MG63 (cell line): Measurements from ENCODE around the gene LRRC7. TPM values are rescaled to one million over a fixed set of nuclear protein-coding genes. Genes with fewer than 3 reads are reported as not detected.

Experiments
- DNase-seq: peaks from one replicate; pipeline ENCODE4 v3.0.0-alpha.2; 2020
- H3K27me3 ChIP-seq: fragments of 250-450 bp; sonication (Bioruptor Pico); 2 replicates; pipeline ENCODE4 v1.5.1; 2020; ENCODE audit warnings: mild to moderate bottlenecking, moderate library complexity
- H3K36me3 ChIP-seq: fragments of 250-450 bp; sonication (Bioruptor Pico); 2 replicates; pipeline ENCODE4 v1.5.1; 2020; ENCODE audit warnings: mild to moderate bottlenecking, moderate library complexity
- H3K4me3 ChIP-seq: fragments of 250-450 bp; sonication (Bioruptor Pico); 2 replicates; pipeline ENCODE4 v1.5.1; 2020; ENCODE audit warnings: mild to moderate bottlenecking, moderate library complexity
- H3K9me3 ChIP-seq: fragments of 250-450 bp; sonication (Bioruptor Pico); 2 replicates; pipeline ENCODE4 v1.5.1; 2020; ENCODE audit warnings: mild to moderate bottlenecking, moderate library complexity
- total RNA-seq: library from RNA; depleted of rRNA; stranded (reverse); fragments of >200 nt; shearing (Covaris generic); gene quantifications from 2 replicates; pipeline ENCODE4 v1.2.3, GENCODE V29; 2014; ENCODE audit warnings: low replicate concordance

The LRRC7 gene
- total RNA-seq, 1 experiment from 2014 or later = not detected

DNA sequence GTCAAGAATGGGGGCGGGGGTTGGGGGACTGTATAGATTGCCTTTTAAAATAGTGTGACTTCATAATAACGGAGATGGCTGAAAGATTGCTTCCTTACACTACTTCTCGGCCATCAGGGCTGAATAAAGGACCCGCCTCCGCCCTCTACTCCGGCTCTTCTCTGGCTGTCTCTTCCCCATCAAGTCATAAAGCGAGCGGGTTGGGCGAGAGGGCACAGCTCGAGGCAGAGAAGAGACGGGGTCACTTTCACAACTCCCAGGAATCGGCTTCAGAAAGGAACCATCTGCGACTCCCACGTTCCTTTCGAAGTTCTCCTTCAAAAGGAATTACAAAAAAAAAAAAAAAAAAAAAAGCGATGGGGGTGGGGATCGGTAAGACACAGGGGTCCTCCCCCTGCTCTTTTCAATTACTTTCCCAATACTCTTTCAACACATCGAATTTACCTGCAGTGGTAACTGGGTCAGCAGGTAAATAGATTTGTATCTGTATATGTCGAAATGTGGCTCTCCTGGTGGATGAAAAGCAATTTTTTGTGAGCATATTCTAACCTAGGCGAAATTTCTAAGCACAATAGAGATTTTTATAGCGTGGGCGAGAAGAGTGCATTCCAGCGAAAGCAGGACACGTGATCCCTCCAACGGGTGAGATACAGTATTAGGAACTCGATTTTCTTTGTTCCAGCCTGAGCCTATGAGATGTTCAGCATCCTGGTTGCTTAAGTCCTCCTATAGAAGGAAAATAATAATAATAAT, 2.0 kb downstream of the LRRC7 start:
- DNase-seq = no peak
- H3K9me3 ChIP-seq = no peaks in the 10 kb centered on the region
- H3K27me3 ChIP-seq = peaks cover 42% of the 10 kb centered on the region
- no peak overlapping the region for H3K4me3 ChIP-seq
- no peaks in the 10 kb centered on the region for H3K36me3 ChIP-seq

DNA sequence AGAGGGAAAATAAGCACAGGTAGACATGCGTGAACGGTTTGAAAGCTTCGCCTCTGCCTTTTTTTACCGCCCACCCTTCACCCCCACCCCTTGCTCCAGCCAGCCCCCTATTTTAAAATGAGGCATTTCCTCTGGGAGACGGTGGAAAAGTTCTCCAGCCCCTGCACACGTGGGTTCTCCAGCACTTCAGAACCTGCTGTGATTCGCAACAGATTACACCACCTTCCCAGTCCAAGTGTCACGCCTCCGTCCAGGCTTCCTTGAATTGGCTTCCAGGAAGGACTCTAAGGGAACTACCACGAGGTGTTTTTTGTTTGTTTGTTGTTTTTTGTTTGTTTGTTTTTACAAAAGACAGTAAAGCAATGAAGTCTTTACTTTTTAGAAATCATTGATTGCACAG, 2.6 kb downstream of the LRRC7 start:
- DNase-seq = no peak
- Histone ChIP-seq H3K36me3 (no peaks in the 10 kb centered on the region), H3K27me3 (peaks cover 39% of the 10 kb centered on the region), H3K9me3 (no peaks in the 10 kb centered on the region), H3K4me3 (no peak overlapping the region)

DNA sequence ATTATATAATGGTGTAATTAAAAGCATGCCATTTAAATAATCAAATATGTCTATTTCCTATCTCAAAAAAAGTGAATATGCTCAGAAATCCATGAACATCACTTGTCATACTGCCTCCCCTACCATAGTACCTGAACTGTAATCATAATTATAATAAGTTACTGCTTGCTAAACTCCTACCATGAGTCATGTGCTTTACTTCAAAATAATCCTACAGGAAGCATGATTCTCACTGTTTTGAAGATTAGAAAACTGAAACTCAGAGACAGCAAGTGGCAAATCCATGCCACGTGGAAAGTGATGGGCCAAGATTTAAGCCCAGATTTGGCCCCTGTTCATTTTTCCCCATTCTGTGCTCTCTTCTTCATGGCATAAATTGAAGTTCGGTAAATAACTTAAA, 5.2 kb downstream of the LRRC7 start:
- Histone ChIP-seq H3K36me3 (no peaks in the 10 kb centered on the region), H3K27me3 (peaks cover 24% of the 10 kb centered on the region), H3K4me3 (no peak overlapping the region), H3K9me3 (no peaks in the 10 kb centered on the region)
- DNase-seq = no peak

DNA sequence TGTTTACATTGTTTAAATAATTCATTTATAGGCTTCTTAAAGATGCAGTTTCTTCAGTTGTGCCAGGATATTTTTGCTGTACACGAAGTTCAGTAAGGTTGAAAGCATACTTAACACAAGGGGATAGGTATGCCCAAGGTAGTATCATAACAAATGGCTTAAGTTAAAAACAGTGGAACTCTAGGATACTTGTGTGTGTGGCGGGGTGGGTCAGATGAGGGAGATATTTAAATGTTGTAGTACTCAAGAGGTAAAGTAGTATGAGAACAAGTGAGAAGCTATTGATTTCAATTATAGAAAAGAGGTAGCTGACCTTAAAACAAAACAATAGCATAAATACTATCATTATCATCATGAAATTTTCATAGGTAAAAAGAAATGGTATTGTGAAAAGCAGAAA, 6.2 kb downstream of the LRRC7 start:
- no peak overlapping the region for H3K4me3 ChIP-seq
- H3K9me3 ChIP-seq = no peaks in the 10 kb centered on the region
- H3K27me3 ChIP-seq = peaks cover 18% of the 10 kb centered on the region
- no peaks in the 10 kb centered on the region for H3K36me3 ChIP-seq
- no peak for DNase-seq

DNA sequence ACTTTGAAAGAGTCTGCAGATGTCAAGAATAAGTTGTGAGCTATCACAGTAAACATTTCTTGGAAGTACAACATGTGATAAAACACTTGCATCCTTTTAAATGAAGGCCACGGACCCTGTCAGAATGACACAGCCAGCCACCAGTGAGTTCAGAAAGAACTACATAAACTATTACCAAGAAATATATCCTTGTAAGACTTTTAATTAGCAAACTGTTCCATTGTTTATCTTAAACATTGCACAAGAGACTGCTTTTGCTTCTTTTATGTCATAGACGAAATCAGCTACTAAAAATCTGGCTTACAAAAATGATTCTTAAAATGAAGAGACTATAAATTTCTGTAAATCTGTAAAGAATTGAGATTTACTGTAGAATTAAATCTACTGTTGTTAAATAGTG, 17.9 kb downstream of the LRRC7 start:
- no peaks in the 10 kb centered on the region for H3K27me3 ChIP-seq
- no peaks in the 10 kb centered on the region for H3K36me3 ChIP-seq
- no peaks in the 10 kb centered on the region for H3K9me3 ChIP-seq
- DNase-seq = no peak
- no peak overlapping the region for H3K4me3 ChIP-seq

DNA sequence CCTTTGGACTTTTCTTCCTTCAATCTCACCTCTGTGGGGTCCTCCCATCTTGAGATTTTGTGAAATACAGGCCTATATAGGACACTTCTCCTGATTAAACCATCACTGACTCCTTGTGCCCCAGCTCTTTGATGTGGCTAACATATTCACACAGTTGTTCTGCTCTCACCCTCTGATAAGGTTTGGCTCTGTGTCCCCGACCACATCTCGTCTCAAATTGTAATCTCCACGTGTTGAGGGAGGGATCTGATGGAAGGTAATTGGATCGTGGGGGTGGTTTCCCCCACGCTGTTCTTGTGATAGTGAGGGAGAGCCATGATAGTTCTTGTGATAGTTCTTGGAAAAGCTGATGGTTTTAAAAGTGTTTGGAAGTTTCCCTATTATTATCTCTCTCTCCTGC, 19.7 kb downstream of the LRRC7 start:
- no peaks in the 10 kb centered on the region for H3K27me3 ChIP-seq
- H3K9me3 ChIP-seq = no peaks in the 10 kb centered on the region
- no peaks in the 10 kb centered on the region for H3K36me3 ChIP-seq
- no peak overlapping the region for H3K4me3 ChIP-seq
- no peak for DNase-seq

DNA sequence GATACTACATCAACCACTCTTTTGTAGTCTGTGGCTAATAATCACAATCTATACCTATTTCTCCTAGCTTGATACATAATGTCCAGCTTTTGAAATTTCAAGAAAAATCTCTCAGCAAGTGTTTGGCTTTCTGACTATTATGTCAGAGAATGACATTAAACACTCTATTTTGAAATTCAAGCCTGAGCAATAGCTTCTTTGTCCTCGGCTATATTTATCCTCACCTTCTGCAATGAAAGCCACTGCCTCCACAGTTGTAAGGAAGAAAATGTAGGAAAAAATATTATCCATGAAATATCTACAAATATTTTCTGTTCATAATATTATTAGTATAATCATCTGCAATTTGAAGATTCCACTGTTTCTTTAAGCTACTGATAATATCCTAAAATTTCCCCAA, 22.1 kb downstream of the LRRC7 start:
- Histone ChIP-seq H3K4me3 (no peak overlapping the region), H3K27me3 (no peaks in the 10 kb centered on the region), H3K9me3 (no peaks in the 10 kb centered on the region), H3K36me3 (no peaks in the 10 kb centered on the region)
- DNase-seq = no peak

DNA sequence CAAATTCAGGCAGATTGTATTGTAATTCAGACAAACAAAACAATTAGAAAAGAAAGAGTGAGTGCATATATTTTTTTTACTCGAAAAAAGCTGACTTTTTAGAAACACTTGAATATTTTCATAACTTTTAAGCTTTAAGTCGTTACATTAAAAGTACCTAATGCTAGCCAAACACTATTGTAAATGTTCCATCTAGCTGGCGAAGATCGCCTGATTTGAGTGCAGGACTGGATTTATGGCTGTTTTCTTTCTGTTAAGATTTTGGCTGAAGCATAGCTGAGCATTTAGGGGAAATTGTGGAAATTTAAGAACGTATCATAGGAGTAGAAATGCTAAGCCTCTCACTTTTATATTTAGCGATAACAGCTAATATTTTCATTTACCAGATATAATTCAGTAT, 24.6 kb downstream of the LRRC7 start:
- H3K36me3 ChIP-seq = no peaks in the 10 kb centered on the region
- no peak overlapping the region for H3K4me3 ChIP-seq
- H3K27me3 ChIP-seq = no peaks in the 10 kb centered on the region
- no peaks in the 10 kb centered on the region for H3K9me3 ChIP-seq
- no peak for DNase-seq

DNA sequence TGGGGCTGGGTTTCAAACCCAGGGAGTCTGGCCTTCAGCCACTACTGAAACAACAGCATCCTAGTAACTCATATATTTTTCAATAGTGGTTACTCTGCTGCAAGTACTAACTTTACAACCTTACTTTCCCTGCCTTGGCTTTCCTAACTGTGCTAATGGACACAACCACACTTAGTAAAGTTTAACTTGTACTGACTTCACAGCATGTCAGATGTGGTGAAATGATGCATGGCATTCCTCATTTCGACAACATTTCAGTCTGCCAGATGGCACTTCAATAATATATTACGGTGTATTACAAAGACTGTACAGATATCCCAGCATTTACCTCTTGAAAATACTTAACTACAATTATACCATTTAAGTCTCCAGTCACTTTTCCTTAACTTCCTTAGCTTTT, 27.8 kb downstream of the LRRC7 start:
- Histone ChIP-seq H3K36me3 (no peaks in the 10 kb centered on the region), H3K9me3 (no peaks in the 10 kb centered on the region), H3K4me3 (no peak overlapping the region), H3K27me3 (no peaks in the 10 kb centered on the region)
- DNase-seq = no peak

DNA sequence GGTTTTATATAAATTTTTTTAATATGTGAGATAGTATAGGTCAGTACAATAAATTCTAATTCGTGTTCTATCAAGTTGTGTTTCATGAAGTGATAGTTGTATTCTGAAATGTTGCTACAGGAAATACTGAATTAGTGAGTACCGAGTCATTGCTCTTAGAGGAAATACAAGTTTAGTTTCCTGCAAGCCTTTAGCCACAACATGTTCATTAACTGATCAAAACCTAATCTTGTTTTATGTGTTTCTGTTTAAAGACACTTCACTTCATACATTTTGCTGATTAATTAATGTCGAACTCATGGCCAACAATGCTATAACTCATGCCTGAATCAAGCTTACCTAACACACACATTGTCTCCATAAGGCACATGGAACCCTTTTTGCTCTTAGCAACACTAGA, 43.6 kb downstream of the LRRC7 start:
- DNase-seq = no peak
- H3K36me3 ChIP-seq = no peaks in the 10 kb centered on the region

DNA sequence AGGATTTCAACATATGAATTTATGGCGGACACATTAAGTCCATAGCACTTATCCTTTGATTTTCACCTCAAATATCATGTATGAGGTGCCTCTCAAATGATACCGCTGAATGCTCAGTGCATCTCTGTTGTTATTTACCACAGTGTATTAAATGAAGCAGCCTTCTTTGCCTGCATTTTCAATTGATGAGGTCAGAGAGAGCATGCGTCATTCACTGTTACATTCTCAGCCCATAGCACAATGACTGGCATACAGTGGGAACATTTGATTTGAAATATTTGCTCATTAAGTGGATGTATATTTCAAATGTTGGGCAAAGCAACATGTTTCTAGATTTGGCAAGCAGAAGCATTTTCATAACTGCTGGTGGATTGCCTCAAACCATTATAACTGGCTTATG, 45.7 kb downstream of the LRRC7 start:
- no peaks in the 10 kb centered on the region for H3K36me3 ChIP-seq
- no peaks in the 10 kb centered on the region for H3K9me3 ChIP-seq
- no peak overlapping the region for H3K4me3 ChIP-seq
- no peaks in the 10 kb centered on the region for H3K27me3 ChIP-seq
- no peak for DNase-seq

More for the DNA sequence above, 43.6 kb downstream of the LRRC7 start:
- no peaks in the 10 kb centered on the region for H3K9me3 ChIP-seq
- no peak overlapping the region for H3K4me3 ChIP-seq
- no peaks in the 10 kb centered on the region for H3K27me3 ChIP-seq

DNA sequence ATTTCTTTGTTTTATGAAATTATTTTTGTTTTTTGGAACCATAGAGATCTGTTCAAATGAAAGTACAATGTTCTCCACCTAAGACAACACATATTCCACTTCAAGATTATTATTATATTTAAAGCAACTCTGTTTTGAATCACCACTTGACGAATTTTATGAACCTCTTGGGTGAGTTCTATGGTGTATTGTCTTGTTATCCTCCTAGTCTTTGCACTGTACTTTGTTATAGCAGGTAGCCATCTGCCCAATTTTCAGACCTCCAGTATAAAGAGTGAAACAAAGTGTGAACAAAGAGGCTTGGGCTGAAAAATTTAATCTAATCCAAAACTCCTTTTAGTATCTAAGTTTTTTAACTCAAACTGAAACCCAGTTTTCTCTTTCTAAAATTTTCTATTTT, 71.0 kb downstream of the LRRC7 start:
- no peaks in the 10 kb centered on the region for H3K27me3 ChIP-seq
- no peak overlapping the region for H3K4me3 ChIP-seq
- no peaks in the 10 kb centered on the region for H3K9me3 ChIP-seq

DNA sequence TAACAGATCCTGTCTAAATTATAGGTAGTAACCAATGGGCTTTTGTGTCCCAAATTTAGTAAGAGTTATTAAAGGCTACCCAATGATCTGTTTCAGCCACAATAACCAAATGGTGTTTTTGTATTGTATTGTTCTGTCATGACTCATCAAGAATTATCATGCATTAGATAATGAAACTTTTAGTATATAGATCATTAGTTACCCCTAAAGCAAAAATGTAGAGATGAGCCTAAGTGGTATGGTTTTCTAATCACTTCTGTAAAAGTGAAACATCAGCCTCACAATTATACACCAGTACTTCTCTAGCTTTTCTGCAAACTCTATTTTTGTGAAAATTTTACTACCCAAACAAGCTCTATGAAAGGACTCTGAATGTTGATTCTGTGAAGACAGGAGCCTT, 71.4 kb downstream of the LRRC7 start:
- DNase-seq = no peak
- Histone ChIP-seq H3K9me3 (no peaks in the 10 kb centered on the region), H3K36me3 (no peaks in the 10 kb centered on the region), H3K27me3 (no peaks in the 10 kb centered on the region), H3K4me3 (no peak overlapping the region)

More for the DNA sequence above, 71.0 kb downstream of the LRRC7 start:
- DNase-seq = no peak
- H3K36me3 ChIP-seq = no peaks in the 10 kb centered on the region

DNA sequence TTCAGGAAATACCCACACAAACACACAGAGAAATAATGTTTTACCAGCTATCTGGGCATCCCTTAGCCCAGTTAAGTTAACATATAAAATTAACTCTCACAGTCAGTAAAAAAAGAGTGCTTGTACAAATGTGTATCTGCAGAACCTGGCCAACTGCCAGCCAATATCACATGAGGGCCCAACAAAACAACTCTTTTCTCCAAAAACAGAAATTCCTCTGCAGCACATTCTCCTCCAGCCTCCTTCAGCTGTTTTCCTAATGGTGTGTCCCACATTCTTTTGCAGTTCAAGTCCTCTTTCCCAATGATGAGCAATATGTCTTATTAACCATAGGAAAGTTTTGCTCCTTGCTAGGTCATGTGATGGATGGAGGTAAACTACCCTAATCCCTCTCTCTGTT, 75.5 kb downstream of the LRRC7 start:
- Histone ChIP-seq H3K9me3 (no peaks in the 10 kb centered on the region), H3K36me3 (no peaks in the 10 kb centered on the region), H3K27me3 (no peaks in the 10 kb centered on the region), H3K4me3 (no peak overlapping the region)
- DNase-seq = no peak

DNA sequence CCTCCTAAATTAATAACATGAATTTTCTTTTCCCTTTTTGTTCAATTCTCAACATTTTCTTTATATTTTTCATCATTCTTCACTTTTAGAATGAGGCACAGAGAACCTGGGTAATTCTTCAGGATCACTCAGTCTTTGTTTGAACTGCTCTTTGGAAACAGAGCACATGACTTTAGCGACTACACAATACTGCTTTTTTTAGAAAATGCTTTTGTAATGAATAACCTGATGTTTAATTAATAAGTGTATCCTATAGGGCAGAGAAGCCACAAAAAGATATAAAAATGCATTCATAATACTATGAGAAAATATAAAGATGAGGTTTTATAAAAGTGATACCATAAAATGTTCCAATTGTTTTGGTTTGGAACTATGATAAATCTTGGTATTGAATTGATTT, 77.8 kb downstream of the LRRC7 start:
- Histone ChIP-seq H3K9me3 (no peaks in the 10 kb centered on the region), H3K36me3 (no peaks in the 10 kb centered on the region), H3K4me3 (no peak overlapping the region), H3K27me3 (no peaks in the 10 kb centered on the region)
- DNase-seq = no peak

DNA sequence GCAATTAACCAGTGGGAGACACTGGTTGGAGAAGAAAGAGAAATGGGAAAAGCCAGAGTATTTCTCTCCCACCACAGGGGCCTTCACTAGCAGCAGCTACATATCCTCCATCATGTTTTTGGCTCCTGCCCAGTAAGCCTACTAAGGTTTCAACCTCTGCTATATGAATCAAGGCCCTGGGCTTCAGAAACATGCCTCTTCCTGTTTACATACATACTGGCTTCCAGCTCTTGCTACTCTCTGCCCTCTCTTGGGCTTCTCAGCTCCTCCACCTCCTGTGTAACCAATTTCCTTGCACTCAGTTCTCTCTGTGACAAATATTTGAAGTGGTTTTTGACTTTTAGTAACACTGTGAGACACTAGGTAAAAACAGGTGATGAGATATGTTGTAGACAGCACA, 80.8 kb downstream of the LRRC7 start:
- H3K36me3 ChIP-seq = no peaks in the 10 kb centered on the region
- H3K27me3 ChIP-seq = no peaks in the 10 kb centered on the region
- H3K4me3 ChIP-seq = no peak overlapping the region
- H3K9me3 ChIP-seq = no peaks in the 10 kb centered on the region
- peak; percentile 15 for DNase-seq

DNA sequence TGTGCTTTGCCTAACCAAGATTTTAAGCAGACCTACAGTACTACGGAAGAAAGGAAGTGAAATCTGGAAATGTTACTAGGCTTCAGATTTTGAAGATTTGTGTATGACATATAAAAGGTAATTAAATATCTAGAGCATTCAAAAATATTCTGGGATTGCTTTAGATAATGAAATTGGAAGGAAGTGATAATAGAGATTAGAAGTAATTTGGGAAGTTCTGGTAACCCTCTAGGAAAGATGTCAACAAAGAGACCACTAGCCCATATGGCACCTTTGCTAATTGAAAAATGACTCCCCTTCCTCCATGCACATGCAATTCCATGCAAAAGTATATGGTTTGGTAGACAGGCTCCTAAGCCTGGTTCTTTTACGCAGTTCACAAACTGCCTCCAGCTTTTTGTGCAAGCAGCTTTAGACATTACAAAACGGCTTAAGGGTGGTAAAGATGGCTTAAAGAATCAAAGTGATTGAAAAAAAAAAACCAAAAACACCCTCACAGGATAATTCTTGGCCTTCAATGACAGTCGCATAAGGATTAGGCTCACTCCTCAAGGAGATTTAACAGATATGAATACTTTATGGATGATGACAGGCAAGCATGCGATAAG, 81.8 kb downstream of the LRRC7 start:
- DNase-seq = no peak
- H3K4me3 ChIP-seq = no peak overlapping the region
- no peaks in the 10 kb centered on the region for H3K36me3 ChIP-seq
- H3K9me3 ChIP-seq = no peaks in the 10 kb centered on the region
- no peaks in the 10 kb centered on the region for H3K27me3 ChIP-seq

DNA sequence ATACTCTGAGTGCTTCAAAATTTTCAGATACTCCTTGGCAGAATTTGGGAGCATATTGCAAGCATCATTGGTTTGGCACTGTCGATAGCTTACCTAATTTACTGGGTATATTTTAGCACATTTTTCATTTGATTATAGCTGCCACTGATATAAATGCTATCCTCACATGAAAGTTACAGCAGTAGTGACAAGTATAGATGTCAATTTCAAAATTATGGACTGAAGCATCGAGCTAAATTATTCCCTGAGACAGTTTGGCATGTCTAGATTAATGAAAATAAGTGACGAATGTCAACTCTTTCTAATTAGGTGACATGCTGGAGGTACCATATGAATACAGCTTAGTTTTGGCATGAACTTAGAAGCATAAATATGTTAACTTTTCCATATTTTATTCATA, 83.1 kb downstream of the LRRC7 start:
- H3K27me3 ChIP-seq = no peaks in the 10 kb centered on the region
- no peaks in the 10 kb centered on the region for H3K9me3 ChIP-seq
- no peak for DNase-seq
- no peaks in the 10 kb centered on the region for H3K36me3 ChIP-seq
- no peak overlapping the region for H3K4me3 ChIP-seq
